Effector memory CD8-positive, alpha-beta T cell (primary cell): ENCODE data around the gene ATIC.

ENCODE experiments used
- ATAC-seq: fragments of 150-1000 bp; cut with Tn5 transposase; replicated peaks from 2 replicates; pipeline ENCODE4 v1.10.0; 2021; ENCODE audit warnings: mild to moderate bottlenecking, moderate library complexity
- DNase-seq, 3 experiments: peaks; one replicate each; pipeline ENCODE4 v3.0.0; 2021
- H3K27ac Mint-ChIP-seq, 2 donors: one replicate each; pipeline ENCODE4 v1.8.0; 2022; ENCODE audit warnings: mild to moderate bottlenecking in 2 of 2, mixed read lengths in 2 of 2, moderate library complexity in 2 of 2
- H3K27me3 Mint-ChIP-seq, 2 donors: one replicate each; pipeline ENCODE4 v1.8.0; 2022; ENCODE audit warnings: mixed read lengths in 2 of 2
- H3K36me3 Mint-ChIP-seq: one replicate; pipeline ENCODE4 v1.8.0; 2022; ENCODE audit warnings: mild to moderate bottlenecking, moderate library complexity, mixed read lengths; ENCODE audit not compliant: insufficient read depth
- H3K4me1 Mint-ChIP-seq, 2 donors: one replicate each; pipeline ENCODE4 v1.8.0; 2022; ENCODE audit warnings: low read depth in 2 of 2, mixed read lengths in 2 of 2
- H3K4me3 Mint-ChIP-seq, 2 donors: one replicate each; pipeline ENCODE4 v1.8.0; 2022; ENCODE audit warnings: mild to moderate bottlenecking in 2 of 2, mixed read lengths in 2 of 2, moderate library complexity in 2 of 2
- H3K9me3 Mint-ChIP-seq, 2 donors: one replicate each; pipeline ENCODE4 v1.8.0; 2022; ENCODE audit warnings: mixed read lengths in 2 of 2

The ATIC gene

GRCh38 chr2:215367662-215368492, 56.0 kb downstream of the ATIC start:
- Mint-ChIP-seq H3K4me3 (no peak overlapping the region), H3K36me3 (no peaks in the 10 kb centered on the region), H3K4me1 (no peaks in the 10 kb centered on the region), H3K27ac (no peak overlapping the region), H3K27me3 (no peaks in the 10 kb centered on the region), H3K9me3 (no peaks in the 10 kb centered on the region)
- no peak for ATAC-seq
- no peak for DNase-seq

GRCh38 chr2:215368493-215368809, 56.6 kb downstream of the ATIC start:
- Mint-ChIP-seq H3K36me3 (no peaks in the 10 kb centered on the region), H3K27me3 (no peaks in the 10 kb centered on the region), H3K27ac (no peak overlapping the region), H3K9me3 (no peaks in the 10 kb centered on the region), H3K4me1 (no peaks in the 10 kb centered on the region), H3K4me3 (no peak overlapping the region)
- ATAC-seq (no peak), DNase-seq (no peak)

- ATAC-seq (no peak), DNase-seq (no peak)
- Mint-ChIP-seq H3K27me3 (no peaks in the 10 kb centered on the region), H3K36me3 (no peaks in the 10 kb centered on the region), H3K27ac (no peak overlapping the region), H3K9me3 (no peaks in the 10 kb centered on the region), H3K4me3 (no peak overlapping the region), H3K4me1 (no peaks in the 10 kb centered on the region)
Observed at GRCh38 chr2:215369181-215369760, 57.4 kb downstream of the ATIC start.

- no peak overlapping the region for H3K4me3 Mint-ChIP-seq
- H3K36me3 Mint-ChIP-seq, result no peaks in the 10 kb centered on the region
- ATAC-seq (no peak), DNase-seq (no peak)
- no peaks in the 10 kb centered on the region for H3K9me3 Mint-ChIP-seq
- H3K27ac Mint-ChIP-seq, result no peak overlapping the region
- H3K4me1 Mint-ChIP-seq, result no peaks in the 10 kb centered on the region
- H3K27me3 Mint-ChIP-seq, result no peaks in the 10 kb centered on the region
Observed at GRCh38 chr2:215370112-215370965, 58.5 kb downstream of the ATIC start.

- no peaks in the 10 kb centered on the region for H3K4me1 Mint-ChIP-seq
- peak overlapping the region in 1 of 2 donors; percentile 35 for H3K27ac Mint-ChIP-seq
- ATAC-seq (no peak), DNase-seq (no peak)
- H3K4me3 Mint-ChIP-seq, result no peak overlapping the region
- no peaks in the 10 kb centered on the region for H3K27me3 Mint-ChIP-seq
- H3K36me3 Mint-ChIP-seq, result no peaks in the 10 kb centered on the region
- no peaks in the 10 kb centered on the region for H3K9me3 Mint-ChIP-seq
Observed at GRCh38 chr2:215371915-215372897, 60.3 kb downstream of the ATIC start.

GRCh38 chr2:215372968-215373649, 61.2 kb downstream of the ATIC start:
- no peaks in the 10 kb centered on the region for H3K27me3 Mint-ChIP-seq
- H3K4me1 Mint-ChIP-seq, result no peaks in the 10 kb centered on the region
- no peak overlapping the region for H3K27ac Mint-ChIP-seq
- no peak for ATAC-seq
- H3K4me3 Mint-ChIP-seq, result no peak overlapping the region
- H3K36me3 Mint-ChIP-seq, result peaks cover under 1% of the 10 kb centered on the region
- no peaks in the 10 kb centered on the region for H3K9me3 Mint-ChIP-seq
- no peak for DNase-seq

- Mint-ChIP-seq H3K27me3 (no peaks in the 10 kb centered on the region), H3K4me3 (no peak overlapping the region), H3K27ac (no peak overlapping the region), H3K9me3 (no peaks in the 10 kb centered on the region), H3K4me1 (no peaks in the 10 kb centered on the region), H3K36me3 (peaks cover 3% of the 10 kb centered on the region)
- DNase-seq (no peak), ATAC-seq (no peak)
Observed at GRCh38 chr2:215374002-215374401, 62.1 kb downstream of the ATIC start.

GRCh38 chr2:215374642-215375466, 63.0 kb downstream of the ATIC start:
- no peaks in the 10 kb centered on the region for H3K4me1 Mint-ChIP-seq
- DNase-seq (no peak), ATAC-seq (no peak)
- no peak overlapping the region for H3K27ac Mint-ChIP-seq
- no peaks in the 10 kb centered on the region for H3K27me3 Mint-ChIP-seq
- H3K36me3 Mint-ChIP-seq, result peaks cover 3% of the 10 kb centered on the region
- H3K4me3 Mint-ChIP-seq, result no peak overlapping the region
- no peaks in the 10 kb centered on the region for H3K9me3 Mint-ChIP-seq

GRCh38 chr2:215375467-215375830, 63.6 kb downstream of the ATIC start:
- H3K9me3 Mint-ChIP-seq, result no peaks in the 10 kb centered on the region
- no peak for DNase-seq
- no peaks in the 10 kb centered on the region for H3K27me3 Mint-ChIP-seq
- H3K36me3 Mint-ChIP-seq, result peaks cover 3% of the 10 kb centered on the region
- no peak overlapping the region for H3K4me3 Mint-ChIP-seq
- no peaks in the 10 kb centered on the region for H3K4me1 Mint-ChIP-seq
- no peak for ATAC-seq
- no peak overlapping the region for H3K27ac Mint-ChIP-seq

- no peaks in the 10 kb centered on the region for H3K4me1 Mint-ChIP-seq
- peaks cover 3% of the 10 kb centered on the region for H3K36me3 Mint-ChIP-seq
- DNase-seq, result no peak
- no peak overlapping the region for H3K27ac Mint-ChIP-seq
- ATAC-seq, result no peak
- H3K4me3 Mint-ChIP-seq, result no peak overlapping the region
- H3K9me3 Mint-ChIP-seq, result no peaks in the 10 kb centered on the region
- H3K27me3 Mint-ChIP-seq, result no peaks in the 10 kb centered on the region
Observed at GRCh38 chr2:215376103-215376780, 64.4 kb downstream of the ATIC start.

- no peak overlapping the region for H3K27ac Mint-ChIP-seq
- peaks cover 3% of the 10 kb centered on the region for H3K36me3 Mint-ChIP-seq
- DNase-seq, result no peak
- H3K9me3 Mint-ChIP-seq, result no peaks in the 10 kb centered on the region
- H3K4me1 Mint-ChIP-seq, result no peaks in the 10 kb centered on the region
- H3K27me3 Mint-ChIP-seq, result no peaks in the 10 kb centered on the region
- no peak overlapping the region for H3K4me3 Mint-ChIP-seq
- ATAC-seq, result no peak
Observed at GRCh38 chr2:215377283-215377682, 65.4 kb downstream of the ATIC start.

- Mint-ChIP-seq H3K4me3 (no peak overlapping the region), H3K27ac (no peak overlapping the region), H3K4me1 (no peaks in the 10 kb centered on the region), H3K9me3 (no peaks in the 10 kb centered on the region), H3K36me3 (peaks cover 3% of the 10 kb centered on the region), H3K27me3 (no peaks in the 10 kb centered on the region)
- DNase-seq, result no peak
- no peak for ATAC-seq
Observed at GRCh38 chr2:215378045-215378444, 66.2 kb downstream of the ATIC start.
